ENCODE measurements around the gene OLIG3. TPM values are rescaled to one million over a fixed set of nuclear protein-coding genes. Genes with fewer than 3 reads are reported as not detected.

The OLIG3 gene
- total RNA-seq, 1 donor from 2014 or later = 0.14 TPM

DNA sequence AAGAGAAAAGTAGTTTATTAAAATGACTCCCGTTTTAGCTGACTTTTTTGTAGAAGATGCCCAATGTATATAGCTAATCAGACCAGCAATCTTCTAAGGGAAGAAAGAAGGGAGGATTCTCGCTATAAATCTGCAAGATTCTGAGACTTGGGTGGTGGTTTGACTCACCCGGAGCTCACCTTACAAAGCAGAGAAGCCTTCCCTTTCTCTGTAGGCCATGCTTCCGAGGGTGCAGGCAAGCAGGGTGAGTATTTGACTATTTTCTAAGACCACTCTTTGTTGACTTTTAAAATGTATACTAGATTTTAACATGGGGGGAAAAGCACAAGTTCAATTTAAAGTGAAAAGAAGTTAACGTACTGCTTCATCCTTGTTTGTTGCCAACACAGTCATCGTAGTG, 2.7 kb downstream of the OLIG3 start:
- peaks cover 10% of the 10 kb centered on the region for H4K20me1 ChIP-seq (ENCODE audit: insufficient read depth, low read length)
- TF ChIP-seq, protein P1, sequence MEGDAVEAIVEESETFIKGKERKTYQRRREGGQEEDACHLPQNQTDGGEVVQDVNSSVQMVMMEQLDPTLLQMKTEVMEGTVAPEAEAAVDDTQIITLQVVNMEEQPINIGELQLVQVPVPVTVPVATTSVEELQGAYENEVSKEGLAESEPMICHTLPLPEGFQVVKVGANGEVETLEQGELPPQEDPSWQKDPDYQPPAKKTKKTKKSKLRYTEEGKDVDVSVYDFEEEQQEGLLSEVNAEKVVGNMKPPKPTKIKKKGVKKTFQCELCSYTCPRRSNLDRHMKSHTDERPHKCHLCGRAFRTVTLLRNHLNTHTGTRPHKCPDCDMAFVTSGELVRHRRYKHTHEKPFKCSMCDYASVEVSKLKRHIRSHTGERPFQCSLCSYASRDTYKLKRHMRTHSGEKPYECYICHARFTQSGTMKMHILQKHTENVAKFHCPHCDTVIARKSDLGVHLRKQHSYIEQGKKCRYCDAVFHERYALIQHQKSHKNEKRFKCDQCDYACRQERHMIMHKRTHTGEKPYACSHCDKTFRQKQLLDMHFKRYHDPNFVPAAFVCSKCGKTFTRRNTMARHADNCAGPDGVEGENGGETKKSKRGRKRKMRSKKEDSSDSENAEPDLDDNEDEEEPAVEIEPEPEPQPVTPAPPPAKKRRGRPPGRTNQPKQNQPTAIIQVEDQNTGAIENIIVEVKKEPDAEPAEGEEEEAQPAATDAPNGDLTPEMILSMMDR (IDR thresholded peaks at IDR 0.05; ENCODE audit: insufficient read depth, low read depth, low read length) = no peak
- no peak for TF ChIP-seq EZH2 (IDR thresholded peaks at IDR 0.05; ENCODE audit: insufficient read depth, low read length)
- H3K4me3 Mint-ChIP-seq (ENCODE audit: unreplicated experiment) = no peak overlapping the region

DNA sequence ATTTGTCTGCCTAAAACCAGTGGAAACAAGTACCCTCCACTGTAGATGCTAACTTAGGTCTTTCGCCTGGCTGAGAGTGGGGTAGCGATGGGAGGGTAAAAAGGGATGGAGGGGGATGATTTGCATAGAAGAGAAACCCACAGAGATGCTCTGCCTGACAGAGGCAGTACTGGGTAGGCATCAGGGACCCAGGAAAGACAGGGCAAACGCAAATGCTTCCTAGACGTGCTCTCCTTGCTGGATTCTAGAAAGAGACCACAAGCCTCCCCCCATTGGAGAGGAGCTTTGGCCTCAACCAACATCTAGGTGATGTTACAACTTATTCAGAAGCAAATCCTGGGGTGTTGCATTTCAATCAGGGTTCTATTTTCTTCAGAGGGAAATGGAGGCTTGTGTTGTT, 3.2 kb downstream of the OLIG3 start:
- Histone ChIP-seq H3K27ac (ENCODE audit: low read depth, low read length) (no peak overlapping the region), H3K4me1 (ENCODE audit: insufficient read depth, low read length) (no peaks in the 10 kb centered on the region), H3K4me3 (ENCODE audit: insufficient read depth, low read depth, low read length) (no peak overlapping the region), H3K9me3 (ENCODE audit: insufficient read depth, low read depth, low read length) (peaks cover 6% of the 10 kb centered on the region), H3K79me2 (ENCODE audit: insufficient read depth, low read length) (no peaks in the 10 kb centered on the region), H3K27me3 (ENCODE audit: insufficient read depth, low read length) (peaks cover 97% of the 10 kb centered on the region), H3K36me3 (ENCODE audit: insufficient read depth, low read length) (no peaks in the 10 kb centered on the region), H4K20me1 (ENCODE audit: insufficient read depth, low read length) (peaks cover 8% of the 10 kb centered on the region), H3K9ac (ENCODE audit: low read length) (no peak overlapping the region), H3K4me2 (ENCODE audit: low read length) (no peak overlapping the region), H2AFZ (ENCODE audit: low read depth, low read length) (no peak overlapping the region)
- FAIRE-seq (no peak), DNase-seq (ENCODE audit: low read depth) (no peak)
- no peak overlapping the region for H3K27ac Mint-ChIP-seq (ENCODE audit: unreplicated experiment)
- peaks cover 2% of the 10 kb centered on the region for H3K4me1 Mint-ChIP-seq (ENCODE audit: low read depth, unreplicated experiment)
- no peak overlapping the region for H3K4me3 Mint-ChIP-seq (ENCODE audit: unreplicated experiment)
- TF ChIP-seq, protein P1 (IDR thresholded peaks at IDR 0.05; ENCODE audit: insufficient read depth, low read depth, low read length) = no peak
- peaks cover 87% of the 10 kb centered on the region for H3K27me3 Mint-ChIP-seq (ENCODE audit: low read depth, unreplicated experiment)
- H3K9me3 Mint-ChIP-seq (ENCODE audit: unreplicated experiment) = peaks cover 22% of the 10 kb centered on the region
- H3K36me3 Mint-ChIP-seq (ENCODE audit: low read depth, unreplicated experiment) = peaks cover 2% of the 10 kb centered on the region

More for the DNA sequence above, 2.7 kb downstream of the OLIG3 start:
- Mint-ChIP-seq H3K27me3 (ENCODE audit: low read depth, unreplicated experiment) (peaks cover 87% of the 10 kb centered on the region), H3K27ac (ENCODE audit: unreplicated experiment) (no peak overlapping the region), H3K36me3 (ENCODE audit: low read depth, unreplicated experiment) (peaks cover 2% of the 10 kb centered on the region), H3K9me3 (ENCODE audit: unreplicated experiment) (peaks cover 26% of the 10 kb centered on the region), H3K4me1 (ENCODE audit: low read depth, unreplicated experiment) (peaks cover 2% of the 10 kb centered on the region)
- H3K27ac ChIP-seq (ENCODE audit: low read depth, low read length) = no peak overlapping the region
- FAIRE-seq = no peak
- no peak for DNase-seq (ENCODE audit: low read depth)
- no peak overlapping the region for H2AFZ ChIP-seq (ENCODE audit: low read depth, low read length)
- peaks cover 97% of the 10 kb centered on the region for H3K27me3 ChIP-seq (ENCODE audit: insufficient read depth, low read length)
- H3K4me1 ChIP-seq (ENCODE audit: insufficient read depth, low read length) = no peaks in the 10 kb centered on the region
- H3K9ac ChIP-seq (ENCODE audit: low read length) = no peak overlapping the region
- peaks cover 6% of the 10 kb centered on the region for H3K9me3 ChIP-seq (ENCODE audit: insufficient read depth, low read depth, low read length)
- H3K4me3 ChIP-seq (ENCODE audit: insufficient read depth, low read depth, low read length) = no peak overlapping the region
- no peaks in the 10 kb centered on the region for H3K36me3 ChIP-seq (ENCODE audit: insufficient read depth, low read length)
- no peaks in the 10 kb centered on the region for H3K79me2 ChIP-seq (ENCODE audit: insufficient read depth, low read length)
- H3K4me2 ChIP-seq (ENCODE audit: low read length) = no peak overlapping the region

DNA sequence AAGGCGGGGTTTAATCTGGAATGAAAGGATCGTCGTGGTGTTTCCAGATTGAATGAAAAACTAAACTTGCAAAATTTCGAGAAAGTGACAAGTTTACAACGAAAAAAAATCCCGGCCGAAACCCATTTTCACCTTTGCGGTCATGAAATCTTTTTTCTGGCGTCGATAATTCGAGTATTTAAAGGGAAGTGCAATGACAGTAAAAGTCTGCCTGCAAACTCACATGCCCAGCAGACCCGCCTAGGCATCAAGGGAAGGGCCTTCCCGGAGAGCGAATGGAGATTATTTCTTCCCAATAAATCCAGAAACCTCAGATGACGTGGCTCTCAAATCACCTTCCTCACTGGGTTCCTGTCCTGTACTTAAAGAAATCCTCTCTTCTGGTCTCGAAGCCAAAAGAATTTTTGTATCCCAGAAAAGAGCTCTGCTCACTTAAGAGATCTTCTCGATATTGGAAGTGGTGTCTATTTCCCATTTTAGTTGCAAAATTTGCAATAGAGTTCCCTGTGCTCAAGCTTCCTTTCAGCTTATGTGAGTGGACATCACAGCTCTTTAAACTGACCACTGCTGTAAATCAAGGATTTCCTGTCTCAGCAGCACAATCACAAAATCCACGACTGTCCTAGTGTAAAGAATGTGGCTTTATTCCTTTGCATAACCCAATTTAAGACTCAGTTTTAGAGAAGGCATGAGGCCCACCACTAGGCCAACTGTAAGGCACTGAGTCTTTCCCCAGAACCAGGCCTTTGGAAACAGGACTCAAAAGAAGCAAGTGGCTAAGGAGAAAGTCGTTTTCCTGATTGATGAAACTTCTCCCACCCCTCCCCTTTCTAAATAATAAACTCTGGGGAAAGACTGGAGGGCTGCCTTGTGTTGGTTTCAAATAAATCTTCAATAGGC, 3.9 kb downstream of the OLIG3 start:
- Mint-ChIP-seq H3K4me3 (ENCODE audit: unreplicated experiment) (no peak overlapping the region), H3K36me3 (ENCODE audit: low read depth, unreplicated experiment) (peaks cover 2% of the 10 kb centered on the region), H3K4me1 (ENCODE audit: low read depth, unreplicated experiment) (peaks cover 2% of the 10 kb centered on the region), H3K27me3 (ENCODE audit: low read depth, unreplicated experiment) (peaks cover 89% of the 10 kb centered on the region), H3K27ac (ENCODE audit: unreplicated experiment) (peak overlapping the region; percentile 47), H3K9me3 (ENCODE audit: unreplicated experiment) (peaks cover 20% of the 10 kb centered on the region)
- FAIRE-seq (no peak), DNase-seq (ENCODE audit: low read depth) (no peak)
- Histone ChIP-seq H3K4me2 (ENCODE audit: low read length) (no peak overlapping the region), H4K20me1 (ENCODE audit: insufficient read depth, low read length) (peaks cover 6% of the 10 kb centered on the region), H3K4me1 (ENCODE audit: insufficient read depth, low read length) (no peaks in the 10 kb centered on the region), H3K36me3 (ENCODE audit: insufficient read depth, low read length) (no peaks in the 10 kb centered on the region), H3K4me3 (ENCODE audit: insufficient read depth, low read depth, low read length) (no peak overlapping the region), H3K9ac (ENCODE audit: low read length) (no peak overlapping the region), H3K27ac (ENCODE audit: low read depth, low read length) (no peak overlapping the region), H2AFZ (ENCODE audit: low read depth, low read length) (no peak overlapping the region), H3K79me2 (ENCODE audit: insufficient read depth, low read length) (no peaks in the 10 kb centered on the region), H3K9me3 (ENCODE audit: insufficient read depth, low read depth, low read length) (peaks cover 6% of the 10 kb centered on the region), H3K27me3 (ENCODE audit: insufficient read depth, low read length) (peaks cover 97% of the 10 kb centered on the region)
- TF ChIP-seq EZH2 (IDR thresholded peaks at IDR 0.05; ENCODE audit: insufficient read depth, low read length) = no peak
- TF ChIP-seq, protein P1 (IDR thresholded peaks at IDR 0.05; ENCODE audit: insufficient read depth, low read depth, low read length) = no peak

Measured in astrocyte (in vitro differentiated cells and primary cell).